GM13977 (cell line): ENCODE results near the gene MED15.

Experiments
- DNase-seq: peaks from one replicate; pipeline ENCODE4 v3.0.0; 2012; ENCODE audit warnings: low spot score
- CTCF ChIP-seq: IDR thresholded peaks from 2 replicates; pipeline ENCODE4 v1.5.1; 2012; ENCODE audit warnings: mild to moderate bottlenecking, control low read depth; ENCODE audit not compliant: insufficient read depth; ENCODE audit errors: extremely low read depth, missing control alignments
- in situ Hi-C: fragments of 300-500 bp; cut with MboI; formaldehyde crosslinking; loops from one replicate; pipeline ENCODE4 v1.12.0; 2022; ENCODE audit warnings: low sequenced_read_pairs, low pct_unique_long_range_greater_than_20kb, mixed read lengths, inconsistent platforms; ENCODE audit not compliant: unreplicated experiment

The MED15 gene

GRCh38 chr22:20565079-20565734 is 57.8 kb downstream of the MED15 start:
- in situ Hi-C loops, result no loop called here

GRCh38 chr22:20565761-20566160 is 58.4 kb downstream of the MED15 start:
- in situ Hi-C loops, result no loop called here
- DNase-seq, result no peak
- no peak for TF ChIP-seq CTCF

More at GRCh38 chr22:20565079-20565734, 57.8 kb downstream of the MED15 start:
- no peak for TF ChIP-seq CTCF
- DNase-seq, result no peak

- DNase-seq, result no peak
- in situ Hi-C loops, result no loop called here
Observed at GRCh38 chr22:20566420-20567260, 59.2 kb downstream of the MED15 start.

GRCh38 chr22:20567371-20567847 is 60.0 kb downstream of the MED15 start:
- TF ChIP-seq CTCF, result no peak
- no peak for DNase-seq
- in situ Hi-C loops, result no loop called here

More at GRCh38 chr22:20566420-20567260, 59.2 kb downstream of the MED15 start:
- TF ChIP-seq CTCF, result no peak

- TF ChIP-seq CTCF, result peak; percentile 12
- in situ Hi-C loops, result no loop called here
- no peak for DNase-seq
Observed at GRCh38 chr22:20567993-20568417, 60.6 kb downstream of the MED15 start.

GRCh38 chr22:20568502-20569058 is 61.2 kb downstream of the MED15 start:
- no peak for DNase-seq
- in situ Hi-C loops, result no loop called here
- no peak for TF ChIP-seq CTCF
